HS-5 (cell line): ENCODE data around the gene OPN1SW.

Experiments
- DNase-seq: peaks from one replicate; pipeline ENCODE4 v3.0.0-alpha.2; 2012; ENCODE audit warnings: low read depth

OPN1SW gene

DNA sequence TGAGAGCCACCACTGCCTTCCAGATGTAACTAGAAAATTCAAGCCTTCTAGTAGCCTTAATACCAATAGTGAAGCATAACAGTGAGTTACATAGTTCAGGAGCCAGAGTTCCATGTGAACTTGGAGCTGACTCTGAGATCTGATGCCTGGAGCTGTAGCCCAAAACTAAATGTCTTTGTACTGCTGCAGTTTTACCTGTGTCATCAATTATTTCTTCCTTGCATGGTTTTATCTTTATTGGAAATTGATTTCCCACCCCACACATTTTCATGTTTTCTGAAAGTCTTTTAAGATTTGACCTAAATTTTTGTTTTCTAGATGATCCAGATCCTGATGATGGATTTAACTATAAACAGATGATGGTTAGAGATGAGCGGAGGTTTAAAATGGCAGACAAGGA lies 17.0 kb downstream of the OPN1SW start:
- DNase-seq = no peak

DNA sequence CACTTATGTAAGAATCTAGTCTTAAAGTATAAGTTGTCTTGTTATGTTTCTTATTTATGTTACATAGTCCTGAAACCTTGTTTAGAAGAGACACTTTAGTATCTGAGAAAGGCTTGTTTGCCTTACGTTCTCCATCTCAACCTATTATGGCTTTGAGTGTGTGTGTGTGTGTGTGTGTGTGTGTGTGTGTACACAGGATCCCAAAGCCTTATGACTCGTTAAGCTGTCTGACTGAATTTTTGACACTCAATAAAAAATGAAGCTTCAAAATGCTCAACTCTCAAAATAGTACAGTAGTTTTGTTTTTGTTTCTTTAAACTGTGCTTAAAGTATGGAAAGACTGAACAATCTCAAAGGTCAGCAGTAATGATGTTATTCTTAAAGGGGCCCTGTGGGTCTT lies 18.4 kb downstream of the OPN1SW start:
- DNase-seq = no peak

DNA sequence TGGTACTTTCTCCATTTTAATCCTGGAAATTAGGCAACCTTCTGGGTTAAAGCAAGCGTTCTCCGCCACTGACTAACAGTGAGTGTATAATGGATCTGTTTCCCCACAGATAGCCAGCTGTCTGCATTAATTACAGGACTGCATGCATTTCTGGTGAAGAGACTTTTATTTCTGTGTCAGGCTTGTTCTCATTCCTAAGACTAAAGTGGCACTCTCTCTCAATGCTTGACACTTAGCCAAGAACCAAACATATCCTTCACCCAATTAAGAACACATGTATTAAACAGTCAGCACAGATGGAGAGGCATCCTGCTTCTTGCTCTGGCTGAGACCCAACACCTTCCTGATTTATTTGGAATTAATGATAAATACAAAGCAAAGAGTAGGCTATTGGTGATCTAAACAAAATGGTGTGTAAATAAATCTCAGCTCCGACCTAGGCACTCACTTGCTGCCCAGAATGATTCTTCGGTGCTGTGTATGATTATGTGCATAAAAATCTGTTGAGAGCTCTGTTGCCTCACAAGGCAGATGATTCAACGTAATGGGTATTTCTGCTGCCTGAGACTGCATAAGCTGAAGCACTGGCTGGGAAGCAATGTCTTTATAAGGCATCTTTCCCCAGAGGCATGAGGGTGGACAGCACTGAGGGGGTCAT lies 19.6 kb downstream of the OPN1SW start:
- peak; percentile 80 for DNase-seq

- DNase-seq = no peak
Observed at GRCh38 chr7:128755075-128755818, 20.3 kb downstream of the OPN1SW start.

GRCh38 chr7:128752251-128752650 lies 23.3 kb downstream of the OPN1SW start:
- DNase-seq = no peak

DNA sequence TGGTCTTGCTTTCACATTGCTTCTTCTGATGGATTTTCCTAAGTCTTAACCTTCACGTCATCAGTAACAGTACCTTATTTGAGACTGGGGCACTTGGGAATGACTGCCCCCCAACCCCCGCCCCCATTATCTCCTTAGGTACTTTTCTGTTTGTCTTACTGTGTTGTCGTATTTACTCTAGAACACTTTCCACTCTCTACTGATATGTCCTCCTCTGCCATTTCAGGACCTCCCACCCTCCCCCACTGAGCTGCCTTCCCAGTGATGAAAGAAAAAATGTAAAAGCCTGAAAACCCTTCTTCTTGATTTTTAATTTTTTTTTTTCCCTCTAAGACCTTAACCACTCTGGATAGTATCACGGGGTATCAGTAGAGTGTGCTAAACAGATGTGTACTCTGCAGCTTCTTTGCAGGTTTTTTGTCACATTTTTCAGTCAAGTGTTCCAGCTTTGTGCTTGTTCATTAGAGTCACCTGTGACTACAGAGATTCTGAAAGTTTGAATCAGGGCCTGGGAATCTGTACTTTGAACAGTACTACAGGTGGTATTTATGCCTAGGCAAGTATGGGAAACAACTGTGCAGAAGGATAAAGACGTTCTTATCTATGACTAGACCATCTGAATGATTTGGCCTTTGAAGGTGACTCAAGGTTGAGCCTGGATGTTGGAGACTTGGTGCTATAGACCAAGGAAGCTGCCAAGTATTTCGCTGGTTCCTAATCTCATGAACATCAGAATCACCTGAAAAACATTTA lies 28.1 kb downstream of the OPN1SW start:
- DNase-seq = no peak

DNA sequence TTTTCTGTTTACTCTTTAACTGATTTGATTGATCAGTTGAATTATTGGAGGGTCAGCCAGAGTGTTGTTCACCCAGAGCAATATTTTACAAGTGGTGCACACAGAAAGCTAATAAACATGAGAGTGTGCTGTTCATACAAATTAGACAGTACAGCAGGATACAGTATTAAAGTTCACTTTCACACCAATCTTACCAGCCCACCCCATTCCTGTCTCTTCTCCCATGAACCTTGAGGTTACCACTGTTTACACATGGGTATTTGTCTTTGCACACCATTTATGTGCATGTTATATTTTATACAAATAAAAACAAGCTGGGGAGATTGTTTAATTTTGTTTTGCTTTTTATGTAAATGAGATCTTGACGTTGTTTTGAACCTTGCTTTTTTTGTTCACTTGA lies 29.9 kb downstream of the OPN1SW start:
- DNase-seq = no peak

GRCh38 chr7:128744366-128744905 lies 31.2 kb downstream of the OPN1SW start:
- no peak for DNase-seq

DNA sequence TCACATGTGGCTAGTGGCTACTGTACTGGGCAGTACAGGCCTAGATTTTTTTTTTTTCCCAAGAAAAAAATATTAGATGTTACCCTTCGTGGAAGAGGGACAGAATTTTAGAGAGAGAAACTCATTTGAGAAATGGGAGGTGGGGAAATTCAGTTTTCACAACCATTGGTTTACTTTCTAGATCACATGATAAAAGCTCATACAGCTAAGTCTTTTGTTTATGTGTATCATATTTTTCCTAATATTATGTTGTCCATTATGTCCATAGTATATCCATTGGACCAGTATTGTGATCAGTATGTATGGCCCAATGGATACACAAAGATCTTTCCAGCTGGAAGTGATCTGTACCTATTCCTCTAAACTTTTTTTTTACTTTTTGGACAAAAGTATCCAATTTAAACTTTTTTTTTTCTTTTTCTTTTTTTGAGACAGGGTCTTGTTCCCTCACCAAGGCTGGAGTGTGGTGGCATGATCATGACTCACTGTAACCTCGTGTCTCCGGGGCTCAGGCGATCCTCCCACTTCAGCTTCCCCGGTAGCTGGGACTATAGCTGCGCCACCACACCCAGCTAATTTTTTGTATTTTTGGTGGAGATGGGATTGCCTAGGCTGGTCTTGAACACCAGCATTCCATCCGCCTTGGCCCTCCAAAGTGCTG lies 32.4 kb downstream of the OPN1SW start:
- no peak for DNase-seq

DNA sequence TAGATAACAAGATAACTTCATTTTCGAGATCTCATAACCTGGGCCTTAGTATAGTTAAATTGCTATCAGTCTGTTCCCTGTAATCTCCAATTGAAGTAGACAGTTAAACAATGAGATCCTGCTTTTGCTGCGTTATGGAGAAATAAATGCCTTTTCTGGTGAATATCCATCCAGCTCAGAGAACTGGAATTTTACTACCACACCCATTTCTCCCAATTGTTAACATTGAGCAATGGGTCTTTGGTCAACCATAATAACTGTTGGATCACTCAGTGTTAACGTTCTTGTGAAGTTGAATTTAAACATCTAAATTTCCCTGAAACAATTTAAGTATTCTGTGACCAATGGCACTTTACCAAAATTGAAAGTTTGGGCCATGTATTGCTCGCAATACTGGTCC lies 33.4 kb downstream of the OPN1SW start:
- DNase-seq = peak; percentile 65

- DNase-seq = no peak
Observed at GRCh38 chr7:128741491-128741890, 34.1 kb downstream of the OPN1SW start.

- no peak for DNase-seq
Observed at GRCh38 chr7:128740996-128741395, 34.6 kb downstream of the OPN1SW start.

- DNase-seq = no peak
Observed at GRCh38 chr7:128739990-128740682, 35.5 kb downstream of the OPN1SW start.

DNA sequence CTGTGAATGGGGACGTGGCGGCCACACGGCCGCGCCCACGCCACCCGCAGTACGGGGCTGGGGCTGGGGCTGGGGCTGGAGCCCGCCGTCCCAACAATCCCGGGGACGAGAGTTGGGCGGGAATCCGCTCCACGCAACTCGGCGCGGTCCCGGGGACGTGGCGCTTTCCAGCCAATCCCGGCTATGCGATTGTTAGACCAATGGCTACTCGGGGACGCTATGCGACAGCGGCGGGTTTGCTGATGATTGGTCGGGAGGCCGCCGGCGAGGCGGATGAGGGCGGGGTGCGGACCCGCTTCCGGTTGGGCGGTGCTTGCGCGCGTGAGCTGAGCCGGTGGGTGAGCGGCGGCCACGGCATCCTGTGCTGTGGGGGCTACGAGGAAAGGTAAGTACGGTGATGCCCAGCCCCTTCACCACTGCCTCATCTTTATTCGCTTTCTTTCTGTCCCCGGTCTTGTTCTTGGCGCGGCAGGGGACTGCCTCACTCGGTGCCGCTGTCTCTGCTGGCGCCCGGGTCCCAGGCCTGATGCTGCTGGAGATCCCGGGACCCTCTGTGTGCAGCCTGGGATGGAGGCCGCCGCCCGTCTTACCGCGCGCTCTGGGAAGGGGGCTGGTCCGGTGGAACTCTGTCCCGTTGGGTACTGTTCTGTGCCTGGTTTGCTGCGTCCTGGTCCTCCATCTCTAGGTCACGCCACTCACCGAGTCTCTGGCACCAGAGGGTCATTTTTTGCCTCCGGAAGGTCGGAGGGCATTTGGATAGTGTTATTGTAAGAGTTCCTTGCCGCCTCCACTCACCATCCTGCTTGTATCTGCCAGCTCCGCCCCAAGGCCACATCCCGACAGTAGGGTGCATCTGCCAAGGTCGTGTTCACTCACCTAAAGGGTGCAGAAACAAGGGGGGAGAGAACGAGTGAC lies 36.3 kb downstream of the OPN1SW start, which contains the start of gene CALU:
CALU (plus strand) TSS at position 312 of the 915 bp plus-strand sequence. CDS start 9,225 bp downstream, outside the sequence.
- DNase-seq = peak; percentile 79

GRCh38 chr7:128738570-128739047 lies 37.0 kb downstream of the OPN1SW start:
- no peak for DNase-seq

GRCh38 chr7:128737867-128738385 lies 37.7 kb downstream of the OPN1SW start:
- DNase-seq = peak; percentile 64

GRCh38 chr7:128737441-128737840 lies 38.2 kb downstream of the OPN1SW start:
- DNase-seq = no peak

DNA sequence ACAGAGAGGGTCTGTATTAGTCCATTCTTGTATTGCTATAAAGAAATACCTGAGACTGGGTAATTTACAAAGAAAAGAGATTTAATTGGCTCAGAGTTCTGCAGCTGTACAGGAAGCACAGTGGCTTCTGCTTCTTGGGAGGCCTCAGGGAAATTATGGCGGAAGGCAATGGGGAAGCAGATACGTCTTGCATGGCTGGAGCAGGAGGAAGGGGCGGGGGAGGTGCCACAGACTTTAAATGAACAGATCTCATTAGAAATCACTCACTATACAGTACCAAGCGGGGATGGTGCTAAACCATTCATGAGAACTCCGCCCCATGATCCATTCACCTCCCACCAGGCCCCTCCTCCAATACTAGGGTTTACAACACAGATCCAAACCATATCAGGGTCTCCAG lies 40.2 kb downstream of the OPN1SW start:
- no peak for DNase-seq

GRCh38 chr7:128734890-128735289 lies 40.7 kb downstream of the OPN1SW start:
- no peak for DNase-seq

- no peak for DNase-seq
Observed at GRCh38 chr7:128733278-128733645, 42.3 kb downstream of the OPN1SW start.
